ENCODE results near the gene KRTAP22-2.

DNA sequence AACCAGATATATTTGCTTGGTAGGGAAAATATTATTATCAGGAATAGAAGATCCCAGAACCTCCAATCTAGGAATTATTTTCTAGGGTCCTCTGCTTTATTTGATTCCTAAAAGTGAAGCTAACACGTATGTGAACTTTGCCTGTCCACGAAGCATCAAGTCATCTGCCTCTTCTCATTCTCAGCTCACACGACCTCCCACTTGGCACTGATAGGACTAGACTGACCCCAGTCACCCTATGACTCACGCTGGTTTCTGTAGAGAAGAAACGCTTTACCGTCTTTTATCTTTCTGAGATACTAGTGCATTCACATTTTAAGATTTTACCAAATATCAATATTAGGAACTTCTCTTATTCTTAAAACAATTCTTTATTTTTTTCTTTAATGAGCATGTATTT is 27.1 kb downstream of the KRTAP22-2 start:
- TF ChIP-seq, protein P1, sequence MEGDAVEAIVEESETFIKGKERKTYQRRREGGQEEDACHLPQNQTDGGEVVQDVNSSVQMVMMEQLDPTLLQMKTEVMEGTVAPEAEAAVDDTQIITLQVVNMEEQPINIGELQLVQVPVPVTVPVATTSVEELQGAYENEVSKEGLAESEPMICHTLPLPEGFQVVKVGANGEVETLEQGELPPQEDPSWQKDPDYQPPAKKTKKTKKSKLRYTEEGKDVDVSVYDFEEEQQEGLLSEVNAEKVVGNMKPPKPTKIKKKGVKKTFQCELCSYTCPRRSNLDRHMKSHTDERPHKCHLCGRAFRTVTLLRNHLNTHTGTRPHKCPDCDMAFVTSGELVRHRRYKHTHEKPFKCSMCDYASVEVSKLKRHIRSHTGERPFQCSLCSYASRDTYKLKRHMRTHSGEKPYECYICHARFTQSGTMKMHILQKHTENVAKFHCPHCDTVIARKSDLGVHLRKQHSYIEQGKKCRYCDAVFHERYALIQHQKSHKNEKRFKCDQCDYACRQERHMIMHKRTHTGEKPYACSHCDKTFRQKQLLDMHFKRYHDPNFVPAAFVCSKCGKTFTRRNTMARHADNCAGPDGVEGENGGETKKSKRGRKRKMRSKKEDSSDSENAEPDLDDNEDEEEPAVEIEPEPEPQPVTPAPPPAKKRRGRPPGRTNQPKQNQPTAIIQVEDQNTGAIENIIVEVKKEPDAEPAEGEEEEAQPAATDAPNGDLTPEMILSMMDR (IDR thresholded peaks at IDR 0.05): no peak
- no peak for TF ChIP-seq ZFX (IDR thresholded peaks at IDR 0.05; ENCODE audit: borderline replicate concordance)

Data from 22Rv1 (cell line).